ENCODE results near the gene TMEM150B. TPM values are rescaled to one million over a fixed set of nuclear protein-coding genes. Genes with fewer than 3 reads are reported as not detected.

The TMEM150B gene
- total and polyA plus RNA-seq, 9 of the 15 experiments (the other 6 are each of a cell fraction or from before 2014, with no cell fraction given) = 0.47 to 1.3 (median 0.74) TPM; not detected in 2

DNA sequence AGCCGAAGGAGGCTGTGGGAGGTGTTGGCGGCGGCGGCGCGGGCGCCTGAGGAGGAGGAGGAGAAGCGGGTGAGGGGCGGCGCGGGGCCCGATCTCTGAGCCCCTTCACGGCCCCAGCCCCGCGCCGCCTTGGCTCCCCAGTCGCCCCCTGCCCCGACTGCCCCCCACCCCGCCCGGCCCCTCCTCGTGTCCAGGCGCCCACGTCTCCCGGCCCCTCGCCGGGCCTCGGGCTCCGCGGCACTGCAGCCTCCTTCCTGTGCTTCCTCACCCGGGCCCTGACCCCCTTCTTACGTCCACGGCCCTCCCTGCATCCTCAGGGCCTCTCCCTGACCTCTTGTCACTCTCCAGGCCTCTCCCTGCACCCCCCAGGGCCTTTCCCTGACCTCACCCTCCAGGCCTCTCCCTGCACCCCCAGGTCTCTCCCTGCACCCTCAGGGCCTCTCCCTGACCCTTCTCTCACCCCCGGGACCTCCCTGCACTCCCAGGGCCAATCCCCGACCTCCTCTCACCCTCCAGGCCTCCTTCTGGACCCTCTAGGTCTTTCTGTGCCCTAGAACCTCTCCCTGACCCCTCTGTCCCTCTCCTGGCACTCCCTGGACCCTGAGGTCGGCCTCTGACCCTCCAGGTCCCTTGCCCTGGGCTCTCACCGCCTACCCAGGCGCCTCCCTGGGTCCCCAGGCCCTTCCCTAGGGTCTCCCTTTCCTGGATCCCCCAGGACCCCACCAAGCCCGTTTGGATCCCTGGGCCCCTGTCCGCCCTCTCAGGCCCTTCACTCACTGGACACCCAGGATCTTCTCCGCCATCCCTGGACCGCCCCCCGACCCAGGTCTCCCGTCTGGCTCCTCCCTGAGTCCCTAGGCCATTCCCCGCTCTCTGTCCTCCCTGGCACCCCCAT lies 15.0 kb upstream of the TMEM150B start (continued):
- no peak for TF ChIP-seq KLF6 (CRISPR knock-in tag; IDR thresholded peaks at IDR 0.05; ENCODE audit: borderline replicate concordance)
- TF ChIP-seq CBFA2T3 (IDR thresholded peaks at IDR 0.05) = no peak
- TF ChIP-seq ETV5 (CRISPR knock-in tag; IDR thresholded peaks at IDR 0.05; ENCODE audit: low read depth) = no peak
- TF ChIP-seq, protein P1, sequence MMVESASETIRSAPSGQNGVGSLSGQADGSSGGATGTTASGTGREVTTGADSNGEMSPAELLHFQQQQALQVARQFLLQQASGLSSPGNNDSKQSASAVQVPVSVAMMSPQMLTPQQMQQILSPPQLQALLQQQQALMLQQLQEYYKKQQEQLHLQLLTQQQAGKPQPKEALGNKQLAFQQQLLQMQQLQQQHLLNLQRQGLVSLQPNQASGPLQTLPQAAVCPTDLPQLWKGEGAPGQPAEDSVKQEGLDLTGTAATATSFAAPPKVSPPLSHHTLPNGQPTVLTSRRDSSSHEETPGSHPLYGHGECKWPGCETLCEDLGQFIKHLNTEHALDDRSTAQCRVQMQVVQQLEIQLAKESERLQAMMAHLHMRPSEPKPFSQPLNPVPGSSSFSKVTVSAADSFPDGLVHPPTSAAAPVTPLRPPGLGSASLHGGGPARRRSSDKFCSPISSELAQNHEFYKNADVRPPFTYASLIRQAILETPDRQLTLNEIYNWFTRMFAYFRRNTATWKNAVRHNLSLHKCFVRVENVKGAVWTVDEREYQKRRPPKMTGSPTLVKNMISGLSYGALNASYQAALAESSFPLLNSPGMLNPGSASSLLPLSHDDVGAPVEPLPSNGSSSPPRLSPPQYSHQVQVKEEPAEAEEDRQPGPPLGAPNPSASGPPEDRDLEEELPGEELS (CRISPR knock-in tag; IDR thresholded peaks at IDR 0.05; ENCODE audit: borderline replicate concordance) = no peak
- TF ChIP-seq, protein P2, sequence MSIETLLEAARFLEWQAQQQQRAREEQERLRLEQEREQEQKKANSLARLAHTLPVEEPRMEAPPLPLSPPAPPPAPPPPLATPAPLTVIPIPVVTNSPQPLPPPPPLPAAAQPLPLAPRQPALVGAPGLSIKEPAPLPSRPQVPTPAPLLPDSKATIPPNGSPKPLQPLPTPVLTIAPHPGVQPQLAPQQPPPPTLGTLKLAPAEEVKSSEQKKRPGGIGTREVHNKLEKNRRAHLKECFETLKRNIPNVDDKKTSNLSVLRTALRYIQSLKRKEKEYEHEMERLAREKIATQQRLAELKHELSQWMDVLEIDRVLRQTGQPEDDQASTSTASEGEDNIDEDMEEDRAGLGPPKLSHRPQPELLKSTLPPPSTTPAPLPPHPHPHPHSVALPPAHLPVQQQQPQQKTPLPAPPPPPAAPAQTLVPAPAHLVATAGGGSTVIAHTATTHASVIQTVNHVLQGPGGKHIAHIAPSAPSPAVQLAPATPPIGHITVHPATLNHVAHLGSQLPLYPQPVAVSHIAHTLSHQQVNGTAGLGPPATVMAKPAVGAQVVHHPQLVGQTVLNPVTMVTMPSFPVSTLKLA (conservative IDR thresholded peaks at IDR 0.05) = peak in 1 of 2 experiments; percentile 4; a peak in 3 of 4 replicates
- TF ChIP-seq CBFB (CRISPR knock-in tag; IDR thresholded peaks at IDR 0.05) = no peak
- TF ChIP-seq ZFX (CRISPR knock-in tag; IDR thresholded peaks at IDR 0.05) = peak; percentile 68; the same call in 1 of the 2 replicates
- TF ChIP-seq YY1 (IDR thresholded peaks at IDR 0.05; ENCODE audit: borderline replicate concordance in 1 of 3, control insufficient read depth in 1 of 3, extremely low read depth in 1 of 3, insufficient read depth in 3 of 3, insufficient read length in 1 of 3, insufficient replicate concordance in 2 of 3, low read depth in 1 of 3, low read length in 2 of 3) = peak in 2 of 3 experiments; percentile 39 to 68
- TF ChIP-seq ZNF717 (CRISPR knock-in tag; IDR thresholded peaks at IDR 0.05) = no peak
- TF ChIP-seq, protein P3, sequence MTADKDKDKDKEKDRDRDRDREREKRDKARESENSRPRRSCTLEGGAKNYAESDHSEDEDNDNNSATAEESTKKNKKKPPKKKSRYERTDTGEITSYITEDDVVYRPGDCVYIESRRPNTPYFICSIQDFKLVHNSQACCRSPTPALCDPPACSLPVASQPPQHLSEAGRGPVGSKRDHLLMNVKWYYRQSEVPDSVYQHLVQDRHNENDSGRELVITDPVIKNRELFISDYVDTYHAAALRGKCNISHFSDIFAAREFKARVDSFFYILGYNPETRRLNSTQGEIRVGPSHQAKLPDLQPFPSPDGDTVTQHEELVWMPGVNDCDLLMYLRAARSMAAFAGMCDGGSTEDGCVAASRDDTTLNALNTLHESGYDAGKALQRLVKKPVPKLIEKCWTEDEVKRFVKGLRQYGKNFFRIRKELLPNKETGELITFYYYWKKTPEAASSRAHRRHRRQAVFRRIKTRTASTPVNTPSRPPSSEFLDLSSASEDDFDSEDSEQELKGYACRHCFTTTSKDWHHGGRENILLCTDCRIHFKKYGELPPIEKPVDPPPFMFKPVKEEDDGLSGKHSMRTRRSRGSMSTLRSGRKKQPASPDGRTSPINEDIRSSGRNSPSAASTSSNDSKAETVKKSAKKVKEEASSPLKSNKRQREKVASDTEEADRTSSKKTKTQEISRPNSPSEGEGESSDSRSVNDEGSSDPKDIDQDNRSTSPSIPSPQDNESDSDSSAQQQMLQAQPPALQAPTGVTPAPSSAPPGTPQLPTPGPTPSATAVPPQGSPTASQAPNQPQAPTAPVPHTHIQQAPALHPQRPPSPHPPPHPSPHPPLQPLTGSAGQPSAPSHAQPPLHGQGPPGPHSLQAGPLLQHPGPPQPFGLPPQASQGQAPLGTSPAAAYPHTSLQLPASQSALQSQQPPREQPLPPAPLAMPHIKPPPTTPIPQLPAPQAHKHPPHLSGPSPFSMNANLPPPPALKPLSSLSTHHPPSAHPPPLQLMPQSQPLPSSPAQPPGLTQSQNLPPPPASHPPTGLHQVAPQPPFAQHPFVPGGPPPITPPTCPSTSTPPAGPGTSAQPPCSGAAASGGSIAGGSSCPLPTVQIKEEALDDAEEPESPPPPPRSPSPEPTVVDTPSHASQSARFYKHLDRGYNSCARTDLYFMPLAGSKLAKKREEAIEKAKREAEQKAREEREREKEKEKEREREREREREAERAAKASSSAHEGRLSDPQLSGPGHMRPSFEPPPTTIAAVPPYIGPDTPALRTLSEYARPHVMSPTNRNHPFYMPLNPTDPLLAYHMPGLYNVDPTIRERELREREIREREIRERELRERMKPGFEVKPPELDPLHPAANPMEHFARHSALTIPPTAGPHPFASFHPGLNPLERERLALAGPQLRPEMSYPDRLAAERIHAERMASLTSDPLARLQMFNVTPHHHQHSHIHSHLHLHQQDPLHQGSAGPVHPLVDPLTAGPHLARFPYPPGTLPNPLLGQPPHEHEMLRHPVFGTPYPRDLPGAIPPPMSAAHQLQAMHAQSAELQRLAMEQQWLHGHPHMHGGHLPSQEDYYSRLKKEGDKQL (CRISPR knock-in tag; IDR thresholded peaks at IDR 0.05; ENCODE audit: borderline replicate concordance) = no peak
- peak; percentile 34; the same call in 1 of the 2 replicates for TF ChIP-seq NFIC (IDR thresholded peaks at IDR 0.05)
- TF ChIP-seq ZNF253 (CRISPR knock-in tag; conservative IDR thresholded peaks at IDR 0.05) = no peak
- no peak for TF ChIP-seq ZFPM2 (CRISPR knock-in tag; IDR thresholded peaks at IDR 0.05)
- TF ChIP-seq, protein P4, sequence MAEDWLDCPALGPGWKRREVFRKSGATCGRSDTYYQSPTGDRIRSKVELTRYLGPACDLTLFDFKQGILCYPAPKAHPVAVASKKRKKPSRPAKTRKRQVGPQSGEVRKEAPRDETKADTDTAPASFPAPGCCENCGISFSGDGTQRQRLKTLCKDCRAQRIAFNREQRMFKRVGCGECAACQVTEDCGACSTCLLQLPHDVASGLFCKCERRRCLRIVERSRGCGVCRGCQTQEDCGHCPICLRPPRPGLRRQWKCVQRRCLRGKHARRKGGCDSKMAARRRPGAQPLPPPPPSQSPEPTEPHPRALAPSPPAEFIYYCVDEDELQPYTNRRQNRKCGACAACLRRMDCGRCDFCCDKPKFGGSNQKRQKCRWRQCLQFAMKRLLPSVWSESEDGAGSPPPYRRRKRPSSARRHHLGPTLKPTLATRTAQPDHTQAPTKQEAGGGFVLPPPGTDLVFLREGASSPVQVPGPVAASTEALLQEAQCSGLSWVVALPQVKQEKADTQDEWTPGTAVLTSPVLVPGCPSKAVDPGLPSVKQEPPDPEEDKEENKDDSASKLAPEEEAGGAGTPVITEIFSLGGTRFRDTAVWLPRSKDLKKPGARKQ (CRISPR knock-in tag; IDR thresholded peaks at IDR 0.05) = no peak

All from K562 (cell line).